HUES48 (cell line): ENCODE data around the gene DYNC1I1.

Source experiments
- H3K27ac ChIP-seq: one replicate; pipeline ENCODE4 v1.7.0; 2013; ENCODE audit warnings: low read depth, low read length, inconsistent platforms
- H3K27me3 ChIP-seq: 2 replicates; pipeline ENCODE4 v1.6.1; 2013; ENCODE audit warnings: mild to moderate bottlenecking, low read length; ENCODE audit not compliant: control insufficient read depth, insufficient read depth
- H3K36me3 ChIP-seq: 2 replicates; pipeline ENCODE4 v1.6.1; 2013; ENCODE audit warnings: low read length; ENCODE audit not compliant: control insufficient read depth, insufficient read depth
- H3K4me1 ChIP-seq: 2 replicates; pipeline ENCODE4 v1.6.1; 2013; ENCODE audit warnings: mild to moderate bottlenecking, low read length; ENCODE audit not compliant: control insufficient read depth, insufficient read depth
- H3K4me3 ChIP-seq: 2 replicates; pipeline ENCODE4 v1.5.1; 2013; ENCODE audit warnings: mild to moderate bottlenecking, low read depth, low read length
- H3K9ac ChIP-seq: 2 replicates; pipeline ENCODE4 v1.6.1; 2013; ENCODE audit warnings: mild to moderate bottlenecking, low read depth, low read length, moderate library complexity
- H3K9me3 ChIP-seq: 2 replicates; pipeline ENCODE4 v1.6.1; 2013; ENCODE audit warnings: low read length; ENCODE audit not compliant: control insufficient read depth, insufficient read depth

The DYNC1I1 gene

DNA sequence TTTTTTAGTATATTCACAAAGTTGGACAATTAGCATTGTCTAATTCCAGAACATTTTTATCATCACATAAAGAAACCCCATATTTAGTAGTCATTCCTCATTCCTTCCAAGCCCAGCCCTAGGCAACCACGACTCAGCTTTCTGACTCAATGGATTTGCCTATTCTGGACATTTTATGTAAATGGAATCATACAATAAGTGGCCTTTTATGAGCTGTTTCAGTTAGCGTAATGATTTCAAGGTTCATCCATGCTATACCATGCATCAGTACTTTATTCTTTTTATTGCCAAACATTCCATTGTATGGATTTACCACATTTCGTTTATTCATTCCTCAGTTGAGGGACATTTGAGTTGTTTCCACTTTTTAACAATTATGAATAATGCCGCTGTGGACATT lies 249.2 kb downstream of the DYNC1I1 start:
- H3K36me3 ChIP-seq = no peaks in the 10 kb centered on the region
- H3K4me3 ChIP-seq = no peak overlapping the region
- no peak overlapping the region for H3K9ac ChIP-seq
- H3K4me1 ChIP-seq = no peaks in the 10 kb centered on the region
- H3K27me3 ChIP-seq = no peaks in the 10 kb centered on the region
- H3K9me3 ChIP-seq = no peaks in the 10 kb centered on the region
- H3K27ac ChIP-seq = no peak overlapping the region

DNA sequence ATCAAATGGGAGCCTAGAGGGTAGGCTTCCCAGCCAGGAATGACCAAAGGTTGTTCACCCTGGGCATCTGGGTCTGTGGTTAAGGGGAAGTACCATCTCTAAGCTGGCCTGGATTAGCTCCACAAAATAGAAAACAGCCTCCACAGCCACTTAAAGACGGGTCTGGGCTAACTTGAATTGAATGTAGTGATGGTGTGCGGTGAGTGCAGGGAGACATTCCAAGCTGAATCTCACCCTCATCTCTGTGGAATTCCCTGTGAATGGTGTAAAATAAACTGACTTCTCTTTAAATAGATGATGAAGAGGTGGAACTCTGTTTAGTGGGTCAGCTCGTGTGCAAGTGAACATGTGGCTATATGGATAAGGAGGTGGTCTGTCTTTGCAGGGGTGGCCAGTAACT lies 251.0 kb downstream of the DYNC1I1 start:
- H3K36me3 ChIP-seq = no peaks in the 10 kb centered on the region
- H3K9ac ChIP-seq = no peak overlapping the region
- no peaks in the 10 kb centered on the region for H3K27me3 ChIP-seq
- H3K27ac ChIP-seq = no peak overlapping the region
- H3K9me3 ChIP-seq = no peaks in the 10 kb centered on the region
- no peaks in the 10 kb centered on the region for H3K4me1 ChIP-seq
- H3K4me3 ChIP-seq = no peak overlapping the region

DNA sequence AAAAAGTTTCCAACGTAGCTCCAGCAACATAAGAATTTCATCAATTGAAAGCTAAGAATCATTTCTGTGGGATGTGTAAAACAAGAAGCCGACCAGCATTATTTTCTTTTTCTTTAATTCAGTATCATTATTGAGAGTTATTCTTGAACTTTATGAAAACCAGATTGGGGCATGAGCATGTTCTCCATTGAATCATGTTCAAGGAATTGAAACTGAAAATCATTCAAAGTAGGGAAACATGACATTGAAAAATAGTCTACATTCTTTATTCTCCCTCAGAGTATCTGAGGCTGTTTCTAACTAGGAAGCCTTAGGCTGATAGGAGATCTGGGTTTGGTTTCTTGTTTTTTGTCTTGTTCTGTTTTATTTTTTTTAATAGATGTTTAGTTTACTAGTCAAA lies 253.7 kb downstream of the DYNC1I1 start:
- Histone ChIP-seq H3K36me3 (no peaks in the 10 kb centered on the region), H3K9me3 (no peaks in the 10 kb centered on the region)

DNA sequence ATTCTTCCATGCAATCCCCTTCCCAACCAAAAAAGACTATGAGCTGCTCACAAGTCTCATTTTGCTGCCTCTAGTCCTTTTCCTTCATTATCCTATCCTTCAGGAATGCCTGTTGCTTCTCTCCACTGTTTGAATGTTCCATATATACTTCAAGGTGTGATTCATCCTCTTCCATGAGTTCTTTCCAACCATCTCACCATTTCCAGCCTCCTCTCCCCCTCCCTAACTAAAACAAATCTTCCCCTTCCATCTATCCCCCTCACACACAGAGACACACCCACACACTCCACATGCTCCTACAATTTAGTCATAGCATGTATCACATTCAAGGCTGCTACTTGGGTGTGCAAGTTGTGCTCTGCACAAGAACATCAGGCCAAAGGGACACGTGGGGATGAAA lies 254.3 kb downstream of the DYNC1I1 start:
- Histone ChIP-seq H3K27me3 (no peaks in the 10 kb centered on the region), H3K36me3 (no peaks in the 10 kb centered on the region), H3K9me3 (no peaks in the 10 kb centered on the region), H3K4me1 (no peaks in the 10 kb centered on the region), H3K4me3 (no peak overlapping the region), H3K27ac (no peak overlapping the region), H3K9ac (no peak overlapping the region)

More for the DNA sequence above, 253.7 kb downstream of the DYNC1I1 start:
- H3K9ac ChIP-seq = no peak overlapping the region
- H3K4me1 ChIP-seq = no peaks in the 10 kb centered on the region
- no peak overlapping the region for H3K27ac ChIP-seq
- no peaks in the 10 kb centered on the region for H3K27me3 ChIP-seq
- no peak overlapping the region for H3K4me3 ChIP-seq

DNA sequence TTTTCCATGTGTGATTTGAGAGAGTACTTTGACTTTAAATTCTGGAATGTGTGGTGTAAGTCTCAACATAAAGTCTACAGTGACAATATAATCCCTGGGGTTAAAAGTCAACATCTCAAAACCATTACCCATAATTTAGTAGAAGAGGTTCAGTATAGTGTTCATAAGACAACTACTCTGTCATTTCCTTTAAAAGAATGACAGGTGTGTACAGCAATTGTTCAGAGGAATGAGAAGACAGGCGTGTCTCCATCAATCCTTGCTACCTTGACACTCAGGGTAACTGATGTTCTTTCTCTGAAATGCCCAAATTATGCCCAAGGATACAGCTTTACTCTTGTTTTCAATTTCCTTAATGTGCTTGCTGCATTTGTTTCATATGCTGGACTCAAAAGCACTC lies 256.4 kb downstream of the DYNC1I1 start:
- no peaks in the 10 kb centered on the region for H3K9me3 ChIP-seq
- no peaks in the 10 kb centered on the region for H3K27me3 ChIP-seq
- no peaks in the 10 kb centered on the region for H3K4me1 ChIP-seq
- no peak overlapping the region for H3K4me3 ChIP-seq
- no peaks in the 10 kb centered on the region for H3K36me3 ChIP-seq
- H3K9ac ChIP-seq = no peak overlapping the region
- no peak overlapping the region for H3K27ac ChIP-seq

DNA sequence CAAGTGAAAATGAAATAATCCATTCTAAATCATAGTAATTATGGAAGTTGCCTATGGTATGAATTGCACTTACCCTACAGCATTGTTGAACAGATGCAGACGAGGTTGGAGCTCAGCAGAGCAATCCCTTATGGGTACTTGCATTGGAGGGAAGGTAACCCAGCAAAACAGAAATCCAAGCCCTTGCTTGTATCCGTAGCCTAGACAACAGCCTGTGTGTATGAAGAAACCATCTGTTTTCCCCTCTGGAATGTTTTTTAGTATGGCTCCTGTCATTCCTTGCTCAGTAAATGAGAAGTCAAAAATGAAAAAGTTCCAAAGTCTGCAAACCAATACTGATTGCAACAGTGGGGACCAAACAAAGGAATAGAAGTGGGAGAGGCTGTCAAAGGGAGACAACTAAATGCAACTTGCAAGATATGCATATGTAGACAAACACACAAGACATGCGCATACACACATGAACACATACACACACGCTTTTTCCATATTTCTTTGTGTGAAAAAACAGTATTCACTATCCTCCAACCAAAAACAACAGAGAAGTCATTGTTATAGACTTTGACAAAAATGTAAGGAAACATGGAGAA lies 260.8 kb downstream of the DYNC1I1 start:
- H3K4me3 ChIP-seq = no peak overlapping the region
- H3K9ac ChIP-seq = no peak overlapping the region
- H3K27me3 ChIP-seq = no peaks in the 10 kb centered on the region
- H3K4me1 ChIP-seq = no peaks in the 10 kb centered on the region
- H3K9me3 ChIP-seq = no peaks in the 10 kb centered on the region
- H3K27ac ChIP-seq = no peak overlapping the region
- no peaks in the 10 kb centered on the region for H3K36me3 ChIP-seq

DNA sequence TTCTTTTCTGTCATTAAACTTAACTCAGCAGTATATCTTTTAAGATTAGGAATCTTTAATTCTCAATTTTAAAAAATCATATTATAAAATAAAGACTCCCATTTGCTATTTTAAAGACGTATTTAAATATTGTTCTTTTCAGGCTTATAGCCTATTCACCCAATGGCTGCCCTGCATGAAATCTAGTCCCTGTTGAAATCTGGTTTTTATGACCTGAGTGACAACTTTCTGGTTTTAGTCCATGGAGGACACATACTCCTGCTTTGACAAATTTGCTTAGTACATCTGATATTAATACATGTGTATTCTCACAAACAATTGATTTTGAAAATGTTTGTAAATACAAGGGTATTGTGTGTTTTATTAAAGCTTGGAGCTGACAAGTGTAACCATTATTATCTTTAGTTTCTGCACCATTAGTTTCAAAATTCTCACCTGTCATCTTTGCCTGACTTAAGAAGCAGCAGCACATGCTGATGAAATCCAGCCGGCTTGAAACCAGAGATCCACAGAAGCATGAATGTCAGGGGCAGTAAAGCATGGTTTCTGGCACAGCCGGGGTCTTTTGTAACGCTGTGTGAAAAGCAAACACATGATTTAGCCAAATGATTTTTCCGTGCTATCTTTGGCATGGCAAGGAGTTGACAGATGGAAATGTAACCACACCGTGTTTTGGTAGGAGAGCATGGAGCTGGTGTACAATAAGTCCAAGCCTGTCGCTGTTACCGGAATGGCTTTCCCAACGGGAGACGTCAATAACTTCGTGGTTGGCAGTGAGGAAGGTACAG lies 262.8 kb downstream of the DYNC1I1 start:
- Histone ChIP-seq H3K9ac (no peak overlapping the region), H3K4me3 (no peak overlapping the region), H3K36me3 (no peaks in the 10 kb centered on the region), H3K27ac (no peak overlapping the region), H3K4me1 (no peaks in the 10 kb centered on the region), H3K9me3 (no peaks in the 10 kb centered on the region), H3K27me3 (no peaks in the 10 kb centered on the region)

DNA sequence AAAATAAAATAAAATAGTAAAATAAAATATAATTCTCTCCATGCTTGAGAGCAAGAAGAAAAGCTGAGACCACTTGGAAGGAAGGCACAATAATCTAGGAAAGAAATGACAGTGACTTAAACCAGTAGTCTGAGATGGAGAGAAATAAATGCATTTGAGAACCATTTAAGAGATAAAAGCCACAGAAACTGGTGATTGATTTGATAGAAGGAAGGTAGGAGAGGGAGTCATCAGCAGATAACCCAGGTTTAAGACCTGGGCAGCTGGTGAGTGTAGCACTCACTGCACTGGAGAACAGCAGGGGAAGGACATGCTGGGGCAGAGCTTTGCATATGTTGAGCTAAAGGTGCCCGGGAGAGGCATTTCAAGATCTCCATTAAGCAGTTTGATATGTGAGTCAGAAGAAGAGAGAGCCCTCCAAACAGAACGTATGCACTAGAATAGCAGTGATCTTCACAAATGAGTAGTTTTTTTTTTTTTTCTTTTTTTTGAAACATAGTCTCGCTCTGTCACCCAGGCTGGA lies 268.0 kb downstream of the DYNC1I1 start:
- no peaks in the 10 kb centered on the region for H3K9me3 ChIP-seq
- H3K36me3 ChIP-seq = no peaks in the 10 kb centered on the region
- no peak overlapping the region for H3K27ac ChIP-seq
- no peaks in the 10 kb centered on the region for H3K27me3 ChIP-seq
- H3K4me3 ChIP-seq = no peak overlapping the region
- no peak overlapping the region for H3K9ac ChIP-seq
- H3K4me1 ChIP-seq = no peaks in the 10 kb centered on the region

DNA sequence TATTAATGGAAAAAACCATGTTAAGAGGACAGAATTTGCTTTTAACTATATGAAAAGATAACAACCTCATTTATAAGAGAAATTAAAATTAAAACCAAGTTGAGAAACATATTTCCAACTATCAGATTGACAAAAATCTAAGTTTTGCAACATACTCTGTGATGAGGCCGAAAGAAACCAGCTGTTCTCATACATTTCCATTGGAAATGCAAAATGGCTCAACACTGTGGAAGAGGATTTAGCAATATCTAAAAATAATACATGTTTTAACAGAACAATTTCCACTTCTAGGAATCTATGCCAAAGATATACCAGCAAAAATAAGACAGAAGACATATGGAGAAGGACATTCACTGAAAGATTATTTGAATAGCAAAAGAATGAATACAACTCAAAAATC lies 268.8 kb downstream of the DYNC1I1 start:
- Histone ChIP-seq H3K4me1 (no peaks in the 10 kb centered on the region), H3K4me3 (no peak overlapping the region), H3K27me3 (no peaks in the 10 kb centered on the region), H3K9ac (no peak overlapping the region), H3K9me3 (no peaks in the 10 kb centered on the region), H3K27ac (no peak overlapping the region), H3K36me3 (no peaks in the 10 kb centered on the region)

DNA sequence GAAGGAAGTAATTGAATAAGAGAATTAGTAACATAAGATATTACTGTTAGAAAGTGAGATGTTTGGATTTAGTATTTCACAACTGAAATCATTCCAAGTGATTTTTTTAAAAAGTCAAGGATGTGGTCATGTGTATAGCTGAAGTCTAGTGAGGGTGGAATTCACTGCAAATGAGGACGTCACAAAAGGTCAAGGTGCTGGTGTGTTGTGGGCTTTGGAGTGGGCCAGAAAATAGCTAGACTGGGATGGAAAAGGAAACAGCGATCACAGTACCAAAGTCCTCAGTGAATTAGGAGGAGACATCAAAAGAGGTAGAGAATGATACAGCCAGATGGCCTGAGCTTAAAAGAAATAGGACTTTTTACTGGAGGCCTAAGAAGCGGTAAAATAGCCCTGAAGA lies 272.8 kb downstream of the DYNC1I1 start:
- no peaks in the 10 kb centered on the region for H3K27me3 ChIP-seq
- no peaks in the 10 kb centered on the region for H3K4me1 ChIP-seq
- no peak overlapping the region for H3K27ac ChIP-seq
- H3K4me3 ChIP-seq = no peak overlapping the region
- no peaks in the 10 kb centered on the region for H3K36me3 ChIP-seq
- H3K9ac ChIP-seq = no peak overlapping the region
- H3K9me3 ChIP-seq = no peaks in the 10 kb centered on the region

DNA sequence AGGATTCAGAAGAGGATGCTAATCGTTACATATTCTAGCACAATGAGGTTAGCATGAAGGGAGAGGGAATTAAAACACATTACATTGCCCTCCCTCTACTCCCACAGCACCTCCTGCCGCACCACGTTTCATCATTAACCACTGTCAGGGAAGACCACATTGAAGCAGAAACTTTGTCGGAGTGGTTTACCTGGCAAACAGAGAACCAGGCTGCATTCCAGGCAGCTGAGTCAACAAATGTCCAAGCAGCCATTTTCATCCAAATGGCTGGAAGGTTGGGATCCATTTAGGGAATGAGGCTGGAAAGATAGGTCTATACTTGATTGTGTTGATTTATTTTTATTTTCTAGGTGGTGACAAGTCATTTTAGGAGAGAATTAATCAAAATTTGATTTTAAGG lies 273.6 kb downstream of the DYNC1I1 start:
- H3K4me1 ChIP-seq = no peaks in the 10 kb centered on the region
- no peaks in the 10 kb centered on the region for H3K9me3 ChIP-seq
- no peak overlapping the region for H3K4me3 ChIP-seq
- no peaks in the 10 kb centered on the region for H3K36me3 ChIP-seq
- no peaks in the 10 kb centered on the region for H3K27me3 ChIP-seq
- H3K9ac ChIP-seq = no peak overlapping the region
- H3K27ac ChIP-seq = no peak overlapping the region
